ENCODE results near the gene CES5A.

GRCh38 chr16:55836158-55836611, 39.0 kb downstream of the CES5A start:
- TF ChIP-seq CTCF (IDR thresholded peaks at IDR 0.05) (no peak), EP300 (IDR thresholded peaks at IDR 0.05) (no peak)
